Eye (tissue), 1 donor: Measurements from ENCODE around the gene POLD4.
A peak's percentile ranks its signal among the peaks of the same experiment; 100 is the strongest.
"Not testable (repeated sequence)": the region's sequence is repeated elsewhere in the genome, so short reads cannot be mapped to it uniquely, and the experiment has no call there.

Source experiments
- DNase-seq: peaks from one replicate; pipeline ENCODE4 v3.0.0-alpha.2; 2015

The POLD4 gene

GRCh38 chr11:67353317-67354074 lies at the start of gene POLD4:
Gene POLD4, minus strand, starts transcription at chr11:67353546. Its CDS starts 147 bp downstream, at chr11:67353399.
- peak; percentile 97 for DNase-seq

GRCh38 chr11:67403085-67403484 lies 49.7 kb upstream of the POLD4 start:
- not testable (repeated sequence) for DNase-seq

- not testable (repeated sequence) for DNase-seq
These were observed 49.0 kb upstream of the POLD4 start for GRCh38 chr11:67402192-67402839.

GRCh38 chr11:67401495-67402191 lies 48.3 kb upstream of the POLD4 start, which contains the start of gene PPP1CA:
Gene PPP1CA, minus strand, starts transcription at chr11:67401858. Its CDS starts 76 bp downstream, at chr11:67401782.
- DNase-seq: peak; percentile 95

GRCh38 chr11:67400942-67401494 lies 47.7 kb upstream of the POLD4 start:
- no peak for DNase-seq

GRCh38 chr11:67400251-67400941 lies 47.0 kb upstream of the POLD4 start:
- DNase-seq: no peak

GRCh38 chr11:67398661-67399563 lies 45.6 kb upstream of the POLD4 start:
- DNase-seq: no peak

GRCh38 chr11:67397986-67398660 lies 44.8 kb upstream of the POLD4 start:
- DNase-seq: no peak

- no peak for DNase-seq
These were observed 44.2 kb upstream of the POLD4 start for GRCh38 chr11:67397536-67397935.

- no peak for DNase-seq
These were observed 43.4 kb upstream of the POLD4 start for GRCh38 chr11:67396587-67397389.

- no peak for DNase-seq
These were observed 42.9 kb upstream of the POLD4 start for GRCh38 chr11:67396259-67396581.

- DNase-seq: no peak
These were observed 42.4 kb upstream of the POLD4 start for GRCh38 chr11:67395555-67396258.

- no peak for DNase-seq
These were observed 40.6 kb upstream of the POLD4 start for GRCh38 chr11:67393990-67394389.

GRCh38 chr11:67393437-67393836 lies 40.1 kb upstream of the POLD4 start:
- no peak for DNase-seq

GRCh38 chr11:67392183-67392715 lies 38.9 kb upstream of the POLD4 start:
- no peak for DNase-seq

- peak; percentile 97 for DNase-seq
These were observed 38.2 kb upstream of the POLD4 start, which contains the start of gene RAD9A for GRCh38 chr11:67391304-67392182. Gene RAD9A, plus strand, starts transcription at chr11:67391986. Its CDS starts 59 bp downstream, at chr11:67392045.

- no peak for DNase-seq
These were observed 37.6 kb upstream of the POLD4 start for GRCh38 chr11:67390947-67391303.

GRCh38 chr11:67389477-67389876 lies 36.1 kb upstream of the POLD4 start:
- DNase-seq: peak; percentile 58
